Neuronal stem cell (in vitro differentiated cells): ENCODE results near the gene GSTO2.

Experiments
- DNase-seq: peaks from one replicate; pipeline ENCODE4 v3.0.0-alpha.2; 2013; ENCODE audit warnings: low spot score
- H2AFZ ChIP-seq: one replicate; pipeline ENCODE4 v1.6.1; 2013; ENCODE audit warnings: mild to moderate bottlenecking, low read length, inconsistent platforms
- H2AK5ac ChIP-seq: 2 replicates; pipeline ENCODE4 v1.6.1; 2013; ENCODE audit warnings: low read depth, mild to moderate bottlenecking, inconsistent platforms, low read length, moderate library complexity, mixed read lengths
- H2BK120ac ChIP-seq: 2 replicates; pipeline ENCODE4 v1.6.1; 2013; ENCODE audit warnings: low read depth, mild to moderate bottlenecking, inconsistent platforms, low read length, moderate library complexity, mixed read lengths
- H2BK12ac ChIP-seq: one replicate; pipeline ENCODE4 v1.6.1; 2013; ENCODE audit warnings: low read length, inconsistent platforms
- H2BK15ac ChIP-seq: 2 replicates; pipeline ENCODE4 v1.6.1; 2013; ENCODE audit warnings: mild to moderate bottlenecking, low read length, inconsistent platforms, mixed read lengths
- H2BK5ac ChIP-seq: one replicate; pipeline ENCODE4 v1.6.1; 2013; ENCODE audit warnings: inconsistent platforms, mild to moderate bottlenecking, low read length, moderate library complexity
- H3K14ac ChIP-seq: one replicate; pipeline ENCODE4 v1.6.1; 2013; ENCODE audit warnings: low read length, inconsistent platforms
- H3K18ac ChIP-seq: 2 replicates; pipeline ENCODE4 v1.6.1; 2013; ENCODE audit warnings: low read length, inconsistent platforms
- H3K23ac ChIP-seq: 2 replicates; pipeline ENCODE4 v1.6.1; 2013; ENCODE audit warnings: low read depth, mild to moderate bottlenecking, mixed read lengths, low read length, inconsistent platforms; ENCODE audit not compliant: poor library complexity
- H3K27ac ChIP-seq: replicated peaks from 3 replicates; pipeline ENCODE4 v1.5.1; 2013; ENCODE audit warnings: low read length, inconsistent platforms
- H3K27me3 ChIP-seq, 3 experiments: 2 replicates each; pipeline ENCODE4 v1.6.1; 2013; ENCODE audit warnings: low read length in 3 of 3, mild to moderate bottlenecking in 2 of 3, inconsistent platforms in 1 of 3, low read depth in 1 of 3, mixed read lengths in 1 of 3, moderate library complexity in 1 of 3; ENCODE audit not compliant: control insufficient read depth in 3 of 3, insufficient read depth in 3 of 3
- H3K36me3 ChIP-seq, 2 donors: replicated peaks in 1 of 2; 2 replicates each; pipeline ENCODE4 v1.6.1; 2013; ENCODE audit warnings: low read length in 2 of 2; ENCODE audit not compliant: control insufficient read depth in 2 of 2, insufficient read depth in 2 of 2
- H3K4ac ChIP-seq: 2 replicates; pipeline ENCODE4 v1.6.1; 2013; ENCODE audit warnings: inconsistent platforms, mild to moderate bottlenecking, low read length, moderate library complexity
- H3K4me1 ChIP-seq, 2 donors: 1 replicate in 1 of 2; 2 replicates in 1 of 2; pipeline ENCODE4 v1.6.1; 2013; ENCODE audit warnings: low read length in 2 of 2, low read depth in 1 of 2; ENCODE audit not compliant: control insufficient read depth in 2 of 2, insufficient read depth in 1 of 2
- H3K4me2 ChIP-seq: one replicate; pipeline ENCODE4 v1.6.1; 2013; ENCODE audit warnings: mild to moderate bottlenecking, low read length, inconsistent platforms; ENCODE audit not compliant: insufficient read depth, poor library complexity, severe bottlenecking
- H3K4me3 ChIP-seq, 2 donors: 2 replicates each; pipeline ENCODE4 v1.5.1; 2013; ENCODE audit warnings: low read length in 2 of 2, mild to moderate bottlenecking in 2 of 2, inconsistent platforms in 1 of 2, moderate library complexity in 1 of 2
- H3K79me1 ChIP-seq: one replicate; pipeline ENCODE4 v1.6.1; 2013; ENCODE audit warnings: low read depth, mild to moderate bottlenecking, inconsistent platforms, low read length, moderate library complexity
- H3K9ac ChIP-seq: one replicate; pipeline ENCODE4 v1.6.1; 2013; ENCODE audit warnings: mild to moderate bottlenecking, low read depth, low read length, inconsistent platforms; ENCODE audit not compliant: poor library complexity
- H3K9me3 ChIP-seq, 2 donors: replicated peaks in 1 of 2; 2 replicates each; pipeline versions ENCODE3 to v1.6.1; 2013; ENCODE audit warnings: low read length in 2 of 2, mild to moderate bottlenecking in 2 of 2, inconsistent platforms in 1 of 2, low read depth in 1 of 2, mixed read lengths in 1 of 2, moderate library complexity in 1 of 2; ENCODE audit not compliant: control insufficient read depth in 2 of 2, insufficient read depth in 1 of 2
- H4K8ac ChIP-seq: one replicate; pipeline ENCODE4 v1.6.1; 2013; ENCODE audit warnings: low read depth, mild to moderate bottlenecking, inconsistent platforms, low read length, moderate library complexity
- H4K91ac ChIP-seq: one replicate; pipeline ENCODE4 v1.6.1; 2013; ENCODE audit warnings: low read length, low read depth, mild to moderate bottlenecking, inconsistent platforms; ENCODE audit not compliant: poor library complexity
- WGBS, 2 donors: extraction: QIAGEN DNeasy Blood & Tissue Kit; methylation state at CpG; one replicate each; pipeline ENCODE4 v1.1.7; 2013; ENCODE audit warnings: missing lambda C conversion rate in 2 of 2, mixed read lengths in 1 of 2; ENCODE audit not compliant: insufficient read length in 2 of 2, insufficient replicate concordance in 1 of 2; ENCODE audit errors: extremely low coverage in 2 of 2; 5-methylcytosine and 5-hydroxymethylcytosine counted together

The GSTO2 gene

GRCh38 chr10:104323085-104323484, 54.1 kb downstream of the GSTO2 start:
- no peak for DNase-seq
- H3K36me3 ChIP-seq = peaks cover 0 to 38% of the 10 kb centered on the region in 2 donors
- WGBS, 2 donors = no CpG with 5 or more reads among the region's 1 CpG
- no peak overlapping the region for H3K9ac ChIP-seq
- no peak overlapping the region for H3K14ac ChIP-seq
- peaks cover 0 to 30% (median 0%) of the 10 kb centered on the region in 3 experiments for H3K27me3 ChIP-seq
- peaks cover 14 to 27% of the 10 kb centered on the region in 2 donors for H3K4me1 ChIP-seq
- no peak overlapping the region for H2BK15ac ChIP-seq
- no peak overlapping the region for H3K18ac ChIP-seq
- no peak overlapping the region for H3K4me2 ChIP-seq
- no peak overlapping the region for H2AK5ac ChIP-seq
- H3K4me3 ChIP-seq = no peak overlapping the region
- H2BK120ac ChIP-seq = no peak overlapping the region
- peaks cover 7% of the 10 kb centered on the region for H3K79me1 ChIP-seq
- H2AFZ ChIP-seq = no peak overlapping the region
- no peak overlapping the region for H3K4ac ChIP-seq
- no peak overlapping the region for H2BK5ac ChIP-seq
- no peak overlapping the region for H3K27ac ChIP-seq
- no peak overlapping the region for H3K23ac ChIP-seq
- no peak overlapping the region for H4K91ac ChIP-seq
- H2BK12ac ChIP-seq = no peak overlapping the region
- peaks cover 0 to 2% of the 10 kb centered on the region in 2 donors for H3K9me3 ChIP-seq
- H4K8ac ChIP-seq = no peak overlapping the region

- Histone ChIP-seq H4K91ac (no peak overlapping the region), H2BK15ac (no peak overlapping the region), H4K8ac (no peak overlapping the region), H2AFZ (no peak overlapping the region), H3K18ac (no peak overlapping the region), H3K4ac (no peak overlapping the region), H3K14ac (no peak overlapping the region), H3K27me3 (peaks cover 0 to 30% (median 0%) of the 10 kb centered on the region in 3 experiments), H2BK12ac (no peak overlapping the region), H3K4me1 (peaks cover 16 to 31% of the 10 kb centered on the region in 2 donors), H3K9me3 (peaks cover 0 to 2% of the 10 kb centered on the region in 2 donors), H2BK5ac (no peak overlapping the region), H3K4me2 (no peak overlapping the region), H3K79me1 (peaks cover 7% of the 10 kb centered on the region), H3K36me3 (peaks cover 0 to 33% of the 10 kb centered on the region in 2 donors), H2AK5ac (no peak overlapping the region), H3K23ac (no peak overlapping the region), H3K27ac (no peak overlapping the region), H3K4me3 (peak overlapping the region in 1 of 2 donors; percentile 16), H2BK120ac (no peak overlapping the region), H3K9ac (no peak overlapping the region)
- no peak for DNase-seq
- WGBS, 2 donors = no CpG with 5 or more reads among the region's 4 CpGs
Measured at GRCh38 chr10:104323760-104324201, 54.8 kb downstream of the GSTO2 start.

GRCh38 chr10:104324221-104324686, 55.3 kb downstream of the GSTO2 start:
- peaks cover 0 to 2% of the 10 kb centered on the region in 2 donors for H3K9me3 ChIP-seq
- no peak overlapping the region for H3K4me2 ChIP-seq
- no peak overlapping the region for H3K4ac ChIP-seq
- H2BK5ac ChIP-seq = no peak overlapping the region
- H3K9ac ChIP-seq = no peak overlapping the region
- no peak overlapping the region for H3K18ac ChIP-seq
- H2BK15ac ChIP-seq = no peak overlapping the region
- no peak overlapping the region for H3K4me3 ChIP-seq
- peaks cover 0 to 33% of the 10 kb centered on the region in 2 donors for H3K36me3 ChIP-seq
- H3K23ac ChIP-seq = no peak overlapping the region
- H4K91ac ChIP-seq = no peak overlapping the region
- H3K4me1 ChIP-seq = peaks cover 21 to 32% of the 10 kb centered on the region in 2 donors
- H3K27ac ChIP-seq = no peak overlapping the region
- peaks cover 7% of the 10 kb centered on the region for H3K79me1 ChIP-seq
- no CpG with 5 or more reads among the region's 9 CpGs for WGBS, 2 donors
- H3K14ac ChIP-seq = no peak overlapping the region
- peaks cover 0 to 30% (median 0%) of the 10 kb centered on the region in 3 experiments for H3K27me3 ChIP-seq
- H2AK5ac ChIP-seq = no peak overlapping the region
- H2BK12ac ChIP-seq = no peak overlapping the region
- no peak overlapping the region for H2AFZ ChIP-seq
- no peak for DNase-seq
- no peak overlapping the region for H4K8ac ChIP-seq
- no peak overlapping the region for H2BK120ac ChIP-seq

- no peak overlapping the region for H3K4ac ChIP-seq
- no peak overlapping the region for H3K9ac ChIP-seq
- no peak overlapping the region for H2BK120ac ChIP-seq
- H3K36me3 ChIP-seq = peaks cover 0 to 33% of the 10 kb centered on the region in 2 donors
- no peak overlapping the region for H2AFZ ChIP-seq
- no peak for DNase-seq
- H3K4me3 ChIP-seq = no peak overlapping the region
- WGBS, 2 donors = no CpG with 5 or more reads among the region's 10 CpGs
- no peak overlapping the region for H3K18ac ChIP-seq
- no peak overlapping the region for H3K14ac ChIP-seq
- H3K79me1 ChIP-seq = peaks cover 7% of the 10 kb centered on the region
- H2BK15ac ChIP-seq = no peak overlapping the region
- H3K4me2 ChIP-seq = no peak overlapping the region
- H3K27me3 ChIP-seq = peaks cover 0 to 37% (median 0%) of the 10 kb centered on the region in 3 experiments
- no peak overlapping the region for H2BK5ac ChIP-seq
- H3K4me1 ChIP-seq = peaks cover 27 to 36% of the 10 kb centered on the region in 2 donors
- no peak overlapping the region for H2BK12ac ChIP-seq
- no peak overlapping the region for H4K91ac ChIP-seq
- H2AK5ac ChIP-seq = no peak overlapping the region
- H3K23ac ChIP-seq = no peak overlapping the region
- H3K9me3 ChIP-seq = peaks cover 0 to 2% of the 10 kb centered on the region in 2 donors
- H4K8ac ChIP-seq = no peak overlapping the region
- H3K27ac ChIP-seq = no peak overlapping the region
Measured at GRCh38 chr10:104324931-104325330, 55.9 kb downstream of the GSTO2 start.
